GM06990 (cell line): ENCODE measurements around the gene SHH.

Experiments used
- DNase-seq: peaks from one replicate; pipeline ENCODE4 v3.0.0-alpha.2; 2011; ENCODE audit not compliant: insufficient read length; ENCODE audit errors: extremely low read depth
- H3K27me3 ChIP-seq: replicated peaks from 2 replicates; pipeline ENCODE4 v1.6.0; 2011; ENCODE audit warnings: low read length; ENCODE audit not compliant: control insufficient read depth, insufficient read depth
- H3K36me3 ChIP-seq: 2 replicates; pipeline ENCODE4 v1.5.1; 2011; ENCODE audit warnings: low read length; ENCODE audit not compliant: control insufficient read depth, insufficient read depth
- H3K4me3 ChIP-seq: replicated peaks from 2 replicates; pipeline ENCODE4 v1.5.1; 2011; ENCODE audit warnings: low read depth, mild to moderate bottlenecking, control low read depth, low read length
- TF ChIP-seq, protein P1 (sequence below): IDR thresholded peaks from 2 replicates; pipeline ENCODE4 v1.5.1; 2011; ENCODE audit warnings: low read length, control low read depth, mild to moderate bottlenecking, inconsistent platforms; ENCODE audit not compliant: insufficient read depth, poor library complexity, severe bottlenecking

SHH gene

DNA sequence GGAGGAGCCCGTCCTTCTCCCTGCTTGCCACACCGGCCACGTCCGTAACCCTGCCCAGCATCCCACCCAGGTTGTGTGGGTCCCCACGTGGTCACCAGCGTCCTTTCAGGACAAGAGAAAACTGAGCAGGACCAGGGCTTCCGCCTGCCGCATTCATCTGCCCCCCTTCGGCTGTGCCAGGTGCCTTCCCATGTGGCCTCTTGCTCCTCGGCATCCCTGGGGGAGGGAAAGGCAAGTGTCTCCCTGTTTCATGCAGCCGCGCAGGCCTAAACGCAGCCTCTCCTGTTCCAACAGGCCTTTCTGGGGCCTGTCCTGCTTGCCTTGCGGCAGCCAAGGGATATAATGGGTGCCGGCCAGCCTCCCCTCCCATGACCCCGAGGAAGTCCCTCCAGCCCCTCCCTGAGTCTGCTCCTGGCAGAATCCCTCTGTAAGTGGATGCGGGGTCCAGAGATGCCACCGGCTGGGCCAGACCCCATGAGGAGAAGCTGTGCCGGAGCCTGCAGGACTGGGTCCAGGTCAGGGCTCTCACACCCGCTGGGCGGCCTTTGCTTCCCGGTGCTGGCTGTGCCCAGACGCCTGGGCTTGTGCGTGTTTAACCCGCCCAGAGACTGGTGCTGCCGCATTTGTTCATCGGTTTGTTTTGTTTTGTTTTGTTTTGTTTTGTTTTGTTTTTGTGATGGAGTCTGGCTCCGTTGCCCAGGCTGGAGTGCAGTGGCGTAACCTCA lies 23.1 kb downstream of the SHH start:
- Histone ChIP-seq H3K36me3 (peaks cover under 1% of the 10 kb centered on the region), H3K4me3 (no peak overlapping the region), H3K27me3 (no peaks in the 10 kb centered on the region)
- TF ChIP-seq, protein P1, sequence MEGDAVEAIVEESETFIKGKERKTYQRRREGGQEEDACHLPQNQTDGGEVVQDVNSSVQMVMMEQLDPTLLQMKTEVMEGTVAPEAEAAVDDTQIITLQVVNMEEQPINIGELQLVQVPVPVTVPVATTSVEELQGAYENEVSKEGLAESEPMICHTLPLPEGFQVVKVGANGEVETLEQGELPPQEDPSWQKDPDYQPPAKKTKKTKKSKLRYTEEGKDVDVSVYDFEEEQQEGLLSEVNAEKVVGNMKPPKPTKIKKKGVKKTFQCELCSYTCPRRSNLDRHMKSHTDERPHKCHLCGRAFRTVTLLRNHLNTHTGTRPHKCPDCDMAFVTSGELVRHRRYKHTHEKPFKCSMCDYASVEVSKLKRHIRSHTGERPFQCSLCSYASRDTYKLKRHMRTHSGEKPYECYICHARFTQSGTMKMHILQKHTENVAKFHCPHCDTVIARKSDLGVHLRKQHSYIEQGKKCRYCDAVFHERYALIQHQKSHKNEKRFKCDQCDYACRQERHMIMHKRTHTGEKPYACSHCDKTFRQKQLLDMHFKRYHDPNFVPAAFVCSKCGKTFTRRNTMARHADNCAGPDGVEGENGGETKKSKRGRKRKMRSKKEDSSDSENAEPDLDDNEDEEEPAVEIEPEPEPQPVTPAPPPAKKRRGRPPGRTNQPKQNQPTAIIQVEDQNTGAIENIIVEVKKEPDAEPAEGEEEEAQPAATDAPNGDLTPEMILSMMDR: no peak
- no peak for DNase-seq

DNA sequence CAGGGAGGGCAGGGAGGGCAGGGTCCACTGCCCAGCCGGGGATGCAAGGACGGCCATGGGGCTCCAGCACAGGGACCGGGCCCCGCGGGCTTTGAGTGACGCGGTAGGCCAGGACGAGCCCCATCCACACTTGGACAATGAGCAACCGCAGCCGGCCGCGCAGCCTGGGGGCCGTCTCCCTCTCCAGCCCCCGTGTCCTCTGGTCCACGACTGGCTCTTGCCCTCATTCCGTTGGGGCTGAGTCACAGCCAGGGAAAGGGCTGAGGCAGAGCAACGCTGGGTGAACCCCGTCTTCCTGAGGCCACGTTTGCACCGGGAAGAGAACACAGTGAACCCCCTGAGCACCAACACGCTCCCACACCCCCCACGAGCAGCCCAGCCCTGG lies 23.7 kb downstream of the SHH start:
- DNase-seq: no peak
- Histone ChIP-seq H3K36me3 (peaks cover 3% of the 10 kb centered on the region), H3K27me3 (no peaks in the 10 kb centered on the region), H3K4me3 (no peak overlapping the region)
- TF ChIP-seq, protein P1: no peak

DNA sequence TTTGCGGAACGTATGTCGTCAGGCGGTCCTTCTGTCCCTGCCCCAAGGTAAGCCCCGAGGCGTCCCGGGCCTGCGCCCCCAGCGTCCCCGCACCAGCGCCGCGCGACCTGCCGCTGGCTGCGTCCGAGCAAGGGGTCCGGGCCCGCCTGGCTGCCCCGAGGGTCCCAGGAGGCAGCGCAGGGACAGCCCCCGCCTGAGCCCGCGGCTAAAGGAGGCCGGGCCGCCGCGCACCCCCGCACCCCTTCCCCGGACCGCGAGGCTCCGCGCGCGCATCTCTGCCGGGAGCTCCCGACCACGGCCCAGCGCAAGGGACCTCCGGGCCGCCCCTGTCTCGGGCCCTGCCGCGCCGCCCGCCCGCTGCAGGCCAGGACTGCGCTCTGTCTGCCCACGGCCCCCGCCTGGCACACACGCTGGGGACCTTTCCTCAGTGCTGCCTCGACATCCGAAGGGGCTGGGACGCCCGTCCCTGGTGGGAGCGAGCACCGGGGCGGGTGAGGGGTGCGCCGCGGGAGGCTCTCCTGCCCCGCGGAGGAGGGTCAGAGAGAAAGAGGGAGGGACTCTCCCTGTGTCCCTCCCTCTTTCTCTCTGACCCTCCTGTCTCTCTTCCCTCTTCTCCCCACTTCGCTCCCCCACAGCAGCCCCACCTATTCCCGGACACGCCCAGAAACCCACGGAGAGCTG lies 25.0 kb downstream of the SHH start:
- TF ChIP-seq, protein P1: no peak
- peaks cover 3% of the 10 kb centered on the region for H3K36me3 ChIP-seq
- no peaks in the 10 kb centered on the region for H3K27me3 ChIP-seq
- no peak for DNase-seq
- H3K4me3 ChIP-seq: no peak overlapping the region; the same call in 1 of the 2 replicates

DNA sequence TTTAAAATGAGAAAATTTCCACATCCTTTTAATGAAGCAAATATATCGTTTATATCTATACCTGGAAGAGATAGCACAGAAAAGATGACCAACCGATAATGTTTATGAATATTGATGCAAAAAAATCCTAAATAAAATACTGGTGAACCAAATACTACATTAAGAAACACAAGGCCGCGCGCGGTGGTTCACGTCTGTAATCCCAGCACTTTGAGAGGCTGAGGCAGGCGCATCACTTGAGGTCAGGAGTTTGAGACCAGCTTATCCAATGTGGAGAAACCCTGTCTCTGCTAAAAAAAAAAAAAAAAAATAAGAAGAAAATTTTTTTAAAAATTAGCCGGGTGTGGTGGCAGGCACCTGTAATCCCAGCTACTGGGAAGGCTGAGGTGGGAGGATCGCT lies 25.8 kb downstream of the SHH start:
- Histone ChIP-seq H3K27me3 (no peaks in the 10 kb centered on the region), H3K4me3 (no peak overlapping the region), H3K36me3 (peaks cover 3% of the 10 kb centered on the region)
- TF ChIP-seq, protein P1: no peak
- DNase-seq: no peak

DNA sequence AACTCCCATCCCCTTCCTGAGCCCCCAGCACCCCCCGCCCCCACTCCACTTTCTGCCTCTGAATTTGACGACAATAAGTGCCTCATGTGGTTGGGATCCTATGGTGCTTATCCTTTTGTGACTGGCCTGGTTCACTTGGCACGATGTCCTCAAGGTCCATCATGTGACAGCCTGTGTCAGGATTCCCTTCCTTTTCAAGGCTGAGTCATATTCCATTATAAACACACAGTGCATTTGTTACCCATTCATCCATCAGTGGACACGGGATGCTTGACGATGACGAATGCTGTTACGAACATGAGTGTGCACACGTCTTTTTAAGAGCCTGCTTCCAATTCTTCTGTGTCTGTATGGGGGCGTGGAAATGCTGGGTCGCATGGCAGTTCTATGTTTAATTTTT lies 26.7 kb downstream of the SHH start:
- DNase-seq: no peak
- H3K27me3 ChIP-seq: no peaks in the 10 kb centered on the region
- H3K4me3 ChIP-seq: no peak overlapping the region
- H3K36me3 ChIP-seq: peaks cover 8% of the 10 kb centered on the region
- TF ChIP-seq, protein P1: no peak
